Stimulated activated CD4-positive, alpha-beta T cell treated with anti-CD3 and anti-CD28 coated beads, Interleukin-12 subunit alpha, Interleukin-12 subunit beta, amount 100 ng/mL, for 24 hours (primary cell): ENCODE measurements around the gene SNIP1.
A peak's percentile ranks its signal among the peaks of the same experiment; 100 is the strongest.
"Not testable (repeated sequence)": the region's sequence is repeated elsewhere in the genome, so short reads cannot be mapped to it uniquely, and the experiment has no call there.

Experiments
- DNase-seq, 2 experiments: peaks; one replicate each; pipeline ENCODE4 v3.0.0-alpha.2; 2020; ENCODE audit warnings: low read depth in 2 of 2

The SNIP1 gene

DNA sequence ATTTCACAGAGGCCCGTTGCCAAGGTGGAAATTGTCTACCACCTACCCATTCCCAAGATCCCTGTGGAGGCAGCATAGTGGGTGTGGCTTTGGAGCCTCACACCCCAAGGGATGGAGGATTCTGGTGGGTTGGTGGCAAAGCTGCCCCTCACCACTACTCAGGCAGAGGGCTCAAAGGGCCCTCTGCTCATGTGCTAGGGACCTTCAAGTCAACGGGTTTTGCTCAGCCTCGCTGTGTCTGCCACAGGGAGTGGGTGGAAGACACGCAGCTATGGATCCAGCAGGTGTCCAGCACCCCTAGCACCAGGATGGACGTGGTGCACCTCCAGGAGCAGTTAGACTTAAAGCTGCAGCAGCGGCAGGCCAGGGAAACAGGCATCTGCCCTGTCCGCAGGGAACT lies 5.0 kb upstream of the SNIP1 start:
- no peak for DNase-seq

DNA sequence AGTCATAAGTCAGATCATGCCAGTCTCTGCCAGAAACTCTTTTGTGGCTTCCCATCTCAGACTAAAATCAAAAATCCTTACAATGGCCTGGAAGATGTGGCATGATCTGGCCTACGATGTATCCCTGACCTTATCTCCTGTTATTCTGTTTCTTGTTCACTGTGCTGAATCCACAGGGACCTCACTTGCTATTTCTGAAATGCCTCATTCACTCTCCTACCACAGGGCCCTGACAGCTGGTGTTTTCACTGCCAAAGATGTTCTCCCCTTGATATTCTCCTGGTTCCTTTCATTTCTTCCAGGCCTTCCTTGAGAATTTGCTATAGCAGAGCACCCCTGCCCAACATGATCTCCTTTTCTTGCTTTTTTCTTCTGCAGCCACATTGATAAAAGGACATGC lies 4.3 kb upstream of the SNIP1 start:
- no peak for DNase-seq

DNA sequence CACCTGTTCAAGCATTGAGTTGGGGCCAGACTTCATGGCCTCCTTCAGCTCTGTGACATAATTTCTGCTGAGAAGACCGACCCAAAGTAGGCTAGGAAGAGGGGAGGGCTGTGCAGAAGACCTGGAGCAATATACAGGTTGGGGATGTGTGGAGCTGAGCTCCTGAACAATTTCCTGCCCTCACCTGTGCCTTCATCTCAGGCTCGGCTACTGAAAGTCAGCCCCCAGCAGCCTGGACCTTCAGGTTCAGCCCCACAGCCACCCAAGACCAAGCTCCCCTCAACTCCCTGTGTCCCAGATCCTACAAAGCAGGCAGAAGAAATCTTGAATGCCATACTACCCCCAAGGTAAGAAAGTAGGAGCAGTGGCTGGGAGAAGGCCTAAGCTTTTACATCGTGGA lies 3.3 kb upstream of the SNIP1 start:
- DNase-seq = no peak

DNA sequence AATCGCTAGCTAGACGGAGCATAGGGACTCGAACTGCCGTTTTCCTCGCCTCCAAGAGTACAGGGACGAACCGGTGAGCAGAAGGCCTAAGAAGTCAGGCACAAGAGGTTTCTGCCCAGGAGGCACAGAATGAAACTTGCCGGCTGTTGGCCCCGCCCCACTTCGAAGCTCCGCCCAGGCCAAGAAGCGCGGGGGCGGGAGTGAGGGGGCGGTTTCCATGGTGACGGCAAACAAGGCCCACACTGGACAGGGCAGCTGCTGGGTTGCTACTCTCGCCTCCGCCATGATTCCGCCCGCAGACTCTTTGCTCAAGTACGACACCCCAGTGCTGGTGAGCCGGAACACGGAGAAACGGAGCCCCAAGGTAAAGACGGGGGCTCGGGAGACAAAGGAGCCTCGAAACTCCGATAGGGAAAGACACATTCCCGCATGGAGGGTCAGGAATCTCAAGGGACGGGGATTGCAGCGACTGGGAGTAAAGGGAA lies 2.7 kb upstream of the SNIP1 start, which contains the start of gene DNALI1:
Gene DNALI1, plus strand, starts transcription at position 229 of the 485 bp plus-strand sequence. Its CDS starts 55 bp downstream, at position 284.
- no peak for DNase-seq

DNA sequence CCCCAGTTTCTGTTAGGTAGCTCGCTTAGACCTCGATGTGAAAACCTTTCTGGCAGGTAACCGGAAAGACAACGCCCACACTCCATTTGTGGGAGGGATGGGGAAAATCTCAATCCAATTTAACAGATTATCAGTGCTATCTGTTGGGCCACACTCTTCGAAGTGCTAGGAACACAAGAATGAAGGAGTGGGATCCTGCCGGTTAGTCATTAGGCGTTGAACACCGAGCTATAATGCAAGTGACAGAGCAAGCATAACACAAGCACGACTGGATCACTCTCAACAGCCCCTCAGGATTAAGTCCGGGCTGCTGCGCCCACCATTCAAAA lies 531 bp downstream of the SNIP1 start:
- DNase-seq = no peak

DNA sequence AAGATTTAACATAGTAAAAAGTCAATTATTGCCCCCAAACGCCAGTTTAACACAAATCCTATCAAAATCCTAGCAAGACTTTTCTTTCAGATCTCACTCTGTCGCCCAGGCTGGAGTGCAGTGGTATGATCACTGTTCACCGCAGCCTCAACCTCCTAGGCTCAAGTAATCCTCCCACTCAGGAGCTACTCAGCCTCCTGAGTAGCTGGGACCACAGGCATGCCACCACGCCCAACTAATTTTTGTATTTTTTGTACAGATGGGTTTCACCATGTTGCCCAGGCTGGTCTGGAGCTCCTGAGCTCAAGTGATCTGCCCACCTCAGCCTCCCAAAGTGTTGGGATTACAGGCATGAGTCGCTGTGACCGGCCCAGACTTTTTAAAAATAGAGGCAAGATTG lies 4.8 kb downstream of the SNIP1 start:
- no peak for DNase-seq

DNA sequence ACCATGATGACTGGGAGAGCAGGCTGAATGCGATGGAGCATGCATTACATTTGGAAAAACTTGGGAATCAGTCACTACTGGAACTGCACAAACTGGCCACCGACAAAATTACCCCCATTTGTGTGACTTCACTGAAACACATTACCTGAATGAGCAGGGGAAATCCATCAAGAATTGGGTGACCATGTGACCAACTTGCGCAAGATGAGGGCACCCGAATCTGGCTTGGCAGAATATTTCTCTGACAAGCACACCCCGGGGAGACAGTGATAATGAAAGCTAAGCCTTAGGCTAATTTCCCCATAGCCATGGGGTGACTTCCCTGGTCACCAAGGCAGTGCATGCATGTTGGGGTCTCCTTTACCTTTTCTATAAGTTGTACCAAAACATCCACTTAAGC lies 9.1 kb downstream of the SNIP1 start:
- DNase-seq = no peak

DNA sequence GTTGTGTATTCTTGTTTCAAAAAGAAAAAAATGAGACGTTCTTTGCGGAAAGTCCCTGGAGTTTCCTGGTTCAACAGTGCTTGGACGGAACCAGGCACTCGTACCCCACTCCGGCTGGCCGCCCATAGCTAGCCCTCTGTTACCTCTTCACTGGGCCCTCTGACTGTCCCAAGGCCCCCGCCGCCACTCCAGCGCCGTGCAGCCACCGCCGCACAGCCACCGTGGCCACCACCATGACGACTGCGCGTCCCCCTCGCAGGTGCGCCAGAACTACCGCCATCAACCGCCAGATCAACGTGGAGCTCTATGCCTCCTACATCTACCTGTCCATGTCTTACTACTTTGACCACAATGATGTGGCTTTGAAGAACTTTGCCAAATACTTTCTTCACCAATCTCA lies 9.6 kb downstream of the SNIP1 start:
- DNase-seq = no peak

DNA sequence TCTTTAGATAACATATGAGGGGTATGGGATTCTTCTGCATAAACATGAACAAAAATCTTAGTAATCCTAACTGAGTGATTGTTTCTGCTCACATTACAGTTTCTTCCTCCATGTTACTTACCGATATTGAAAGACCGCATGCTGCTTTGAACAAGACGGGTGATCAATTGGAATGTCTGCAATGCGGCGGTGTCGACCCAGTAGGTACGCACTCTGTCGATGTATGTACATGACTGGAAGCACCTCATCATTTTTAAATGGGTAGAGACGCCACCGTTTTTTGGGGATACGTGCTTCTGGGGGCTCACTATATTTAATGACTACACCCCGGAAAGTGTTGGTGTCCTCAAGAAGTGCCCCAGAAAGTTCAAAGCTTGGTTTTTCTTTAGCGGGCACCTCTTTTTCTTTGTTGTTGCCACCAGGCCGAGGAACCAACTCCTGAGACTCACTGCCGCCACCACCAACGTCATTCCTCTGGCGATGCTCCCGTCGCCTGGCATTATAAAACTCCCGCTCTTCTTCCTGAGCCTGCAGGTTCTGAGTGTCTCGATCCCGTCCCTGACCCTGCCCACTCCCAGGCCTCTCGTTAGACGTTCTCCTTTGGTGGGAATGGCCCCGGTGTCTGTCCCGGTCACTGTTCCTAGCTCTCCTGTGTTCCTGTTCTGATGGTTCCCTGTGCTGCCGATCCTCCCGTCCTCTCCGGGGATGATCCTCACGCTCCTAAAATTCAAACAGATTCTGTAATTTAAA lies 13.9 kb downstream of the SNIP1 start:
- DNase-seq = no peak

DNA sequence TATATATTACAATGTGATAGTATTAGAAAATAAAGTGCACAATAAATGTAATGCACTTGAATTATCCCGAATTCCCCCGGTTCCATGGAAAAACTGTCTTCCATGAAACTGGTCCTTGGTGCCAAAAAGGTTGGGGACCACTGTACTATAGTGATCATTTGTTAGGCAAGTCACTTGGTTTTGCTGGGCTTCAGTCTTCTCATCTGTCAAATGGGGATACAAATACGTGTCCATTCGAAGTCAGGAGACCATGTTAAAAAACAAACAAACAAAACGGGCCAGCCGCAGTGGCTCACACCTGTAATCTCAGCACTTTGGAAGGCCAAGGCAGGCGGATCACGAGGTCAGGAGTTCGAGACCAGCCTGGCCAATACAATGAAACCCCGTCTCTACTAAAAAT lies 14.9 kb downstream of the SNIP1 start:
- DNase-seq = not testable (repeated sequence)

DNA sequence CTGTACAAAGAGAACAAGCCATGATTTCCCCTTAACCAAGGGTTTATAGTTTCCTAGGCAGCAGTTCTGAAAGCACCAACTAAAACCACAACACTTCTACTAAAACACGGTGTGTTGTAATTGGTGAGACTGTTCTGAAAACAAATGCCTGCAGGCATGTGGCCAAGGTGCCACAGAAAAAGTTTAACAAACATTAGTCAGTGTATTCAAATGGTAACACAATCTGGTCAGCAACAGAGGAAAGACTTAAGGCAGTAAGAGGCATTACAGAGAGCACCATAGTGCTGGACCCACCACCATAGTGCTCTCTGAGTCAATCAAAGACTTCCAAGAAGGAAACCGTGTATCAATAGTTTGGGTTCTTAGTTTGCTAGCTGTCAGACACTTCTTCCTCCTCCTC lies 16.7 kb downstream of the SNIP1 start:
- no peak for DNase-seq

DNA sequence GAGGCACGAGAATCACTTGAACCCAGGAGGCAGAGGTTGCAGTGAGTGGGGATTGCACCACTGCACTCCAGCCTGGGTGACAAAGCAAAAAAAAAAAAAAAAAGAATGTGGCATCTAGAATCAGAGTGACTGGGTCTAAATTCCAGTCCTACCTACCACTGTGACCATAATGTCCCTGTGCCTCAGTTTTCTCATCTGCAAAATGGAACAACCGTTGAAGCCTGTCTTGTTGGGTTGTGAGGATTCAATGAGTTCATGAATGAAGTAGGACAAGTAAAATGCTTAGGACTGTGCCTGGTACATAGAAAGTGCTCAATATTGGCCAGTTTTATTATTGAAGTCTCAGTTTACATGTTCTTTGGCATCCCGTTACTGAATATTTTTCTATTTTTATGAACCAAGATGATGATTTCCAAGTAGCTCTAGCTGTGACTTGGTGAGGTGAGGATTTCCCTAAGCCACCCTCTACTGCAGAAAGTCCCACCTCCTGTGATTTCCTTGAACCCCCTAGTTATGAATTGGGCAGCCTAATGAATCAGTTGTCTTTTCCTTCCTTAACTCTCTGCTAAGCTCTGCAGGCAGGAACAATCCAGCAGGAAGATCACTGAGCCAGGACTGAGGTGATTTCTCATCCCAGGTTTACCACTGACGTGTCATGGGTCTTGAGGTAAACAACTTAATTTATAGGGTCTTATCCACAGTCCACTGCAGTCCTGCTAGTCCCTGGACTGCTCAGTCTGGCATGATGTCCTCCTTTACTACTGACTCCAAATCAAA lies 20.6 kb downstream of the SNIP1 start:
- DNase-seq = no peak

DNA sequence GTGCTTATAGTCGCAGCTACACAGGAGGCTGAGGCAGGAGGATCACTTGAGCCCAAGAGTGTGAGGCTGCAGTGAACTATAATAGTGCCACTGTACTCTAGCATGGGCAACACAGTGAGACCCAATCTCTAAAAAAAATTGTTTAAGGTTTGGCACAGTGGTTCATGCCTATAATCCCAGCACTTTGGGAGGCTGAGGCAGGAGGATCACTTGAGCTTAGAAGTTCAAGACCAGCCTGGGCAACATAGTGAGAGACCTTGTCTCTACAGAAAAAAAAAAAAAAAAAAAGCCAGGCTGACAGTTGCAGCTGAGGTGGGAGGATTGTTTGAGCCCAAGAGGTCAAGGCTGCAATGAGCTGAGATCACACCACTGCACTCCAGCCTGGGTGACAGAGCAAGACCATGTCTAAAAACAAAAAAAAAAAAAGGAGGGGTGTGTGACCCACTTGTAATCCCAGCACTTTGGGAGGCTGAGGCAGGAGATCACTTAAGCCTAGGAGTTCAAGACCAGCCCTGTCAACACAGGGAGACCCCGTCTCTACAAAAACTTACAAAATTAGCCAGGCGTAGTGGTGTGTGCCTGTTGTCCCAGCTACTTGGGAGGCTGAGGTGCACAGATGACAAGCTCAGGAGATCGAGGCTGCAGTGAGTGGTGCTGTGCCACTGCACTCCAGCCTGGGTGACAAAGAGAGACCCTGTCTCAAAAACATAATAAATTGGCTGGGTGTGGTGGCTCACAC lies 21.5 kb downstream of the SNIP1 start:
- DNase-seq = not testable (repeated sequence)

DNA sequence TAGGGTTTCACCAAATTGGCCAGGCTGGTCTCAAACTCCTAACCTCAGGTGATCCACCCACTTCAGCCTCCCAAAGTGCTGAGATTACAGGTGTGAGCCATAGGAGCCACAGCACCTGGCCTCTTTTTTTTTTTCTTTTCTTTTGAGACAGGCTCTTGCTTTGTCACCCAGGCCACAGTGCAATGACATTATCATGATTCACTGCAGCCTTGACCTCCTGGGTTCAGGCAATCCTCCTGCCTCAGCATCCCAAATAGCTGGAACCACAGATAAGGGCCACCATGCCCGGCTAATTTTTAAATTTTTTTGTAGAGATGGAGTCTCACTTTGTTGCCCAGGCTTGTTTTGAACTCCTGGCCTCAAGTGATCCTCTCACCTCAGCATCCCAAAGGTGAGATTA lies 24.2 kb downstream of the SNIP1 start:
- not testable (repeated sequence) for DNase-seq

DNA sequence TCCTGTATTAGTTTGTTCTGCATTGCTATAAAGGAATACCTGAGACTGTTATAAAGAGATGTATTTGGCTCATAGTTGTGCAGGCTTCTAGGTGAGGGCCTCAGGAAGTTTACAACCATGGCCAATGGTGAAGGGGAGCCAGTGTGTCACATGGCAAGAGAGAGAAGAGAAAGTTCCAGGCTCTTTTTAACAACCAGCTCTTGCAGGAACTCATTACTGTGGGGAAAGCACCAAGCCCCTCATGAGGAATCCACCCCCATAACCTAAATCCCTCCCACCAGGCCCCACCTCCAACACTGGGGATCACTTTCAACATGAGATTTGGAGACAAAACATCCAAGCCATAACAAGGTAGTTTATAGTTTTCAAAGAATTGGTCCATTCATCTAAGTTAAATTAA lies 34.5 kb downstream of the SNIP1 start:
- no peak for DNase-seq

DNA sequence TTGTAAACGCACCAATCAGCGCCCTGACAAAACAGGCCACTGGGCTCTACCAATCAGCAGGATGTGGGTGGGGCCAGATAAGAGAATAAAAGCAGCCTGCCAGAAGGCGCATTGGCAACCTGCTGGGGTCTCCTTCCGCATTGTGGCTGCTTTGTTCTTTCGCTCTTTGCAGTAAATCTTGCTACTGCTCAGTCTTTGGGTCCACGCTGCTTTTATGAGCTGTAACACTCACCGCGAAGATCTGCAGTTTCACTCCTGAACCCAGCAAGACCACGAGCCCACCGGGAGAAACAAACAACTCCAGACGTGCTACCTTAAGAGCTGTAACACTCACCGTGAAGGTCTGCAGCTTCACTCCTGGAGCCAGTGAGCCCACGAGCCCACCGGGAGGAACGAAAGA lies 35.2 kb downstream of the SNIP1 start:
- peak in 1 of 2 experiments; percentile 5 for DNase-seq

DNA sequence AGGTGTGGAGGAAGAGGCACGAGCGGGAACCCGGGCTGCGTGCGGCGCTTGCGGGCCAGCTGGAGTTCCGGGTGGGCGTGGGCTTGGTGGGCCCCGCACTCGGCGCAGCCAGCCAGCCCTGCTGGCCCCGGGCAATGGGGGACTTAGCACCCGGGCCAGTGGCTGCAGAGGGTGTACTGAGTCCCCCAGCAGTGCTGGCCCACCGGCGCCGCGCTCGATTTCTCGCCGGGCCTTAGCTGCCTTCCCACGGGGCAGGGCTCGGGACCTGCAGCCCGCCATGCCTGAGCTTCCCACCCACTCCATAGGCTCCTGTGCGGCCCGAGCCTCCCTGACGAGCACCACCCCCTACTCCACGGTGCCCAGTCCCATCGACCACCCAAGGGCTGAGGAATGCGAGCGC lies 35.9 kb downstream of the SNIP1 start:
- DNase-seq = not testable (repeated sequence)

DNA sequence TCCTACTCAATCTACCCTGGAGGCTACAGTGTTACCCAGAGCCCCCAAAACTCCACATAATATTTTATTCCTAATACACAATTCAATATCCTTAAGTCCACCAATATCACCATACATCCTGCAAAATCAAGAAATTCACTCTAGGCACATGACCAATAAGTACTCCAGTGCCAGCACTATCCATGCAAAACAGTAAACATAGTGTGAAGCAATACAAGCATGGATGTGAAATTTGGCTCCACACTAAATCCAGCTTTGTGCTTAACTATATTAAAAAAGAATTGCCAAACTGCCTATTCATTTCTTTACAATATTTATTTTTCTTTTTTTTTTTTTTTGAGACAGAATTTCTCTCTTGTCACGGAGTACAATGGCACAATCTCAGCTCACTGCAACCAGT lies 36.5 kb downstream of the SNIP1 start:
- no peak for DNase-seq

DNA sequence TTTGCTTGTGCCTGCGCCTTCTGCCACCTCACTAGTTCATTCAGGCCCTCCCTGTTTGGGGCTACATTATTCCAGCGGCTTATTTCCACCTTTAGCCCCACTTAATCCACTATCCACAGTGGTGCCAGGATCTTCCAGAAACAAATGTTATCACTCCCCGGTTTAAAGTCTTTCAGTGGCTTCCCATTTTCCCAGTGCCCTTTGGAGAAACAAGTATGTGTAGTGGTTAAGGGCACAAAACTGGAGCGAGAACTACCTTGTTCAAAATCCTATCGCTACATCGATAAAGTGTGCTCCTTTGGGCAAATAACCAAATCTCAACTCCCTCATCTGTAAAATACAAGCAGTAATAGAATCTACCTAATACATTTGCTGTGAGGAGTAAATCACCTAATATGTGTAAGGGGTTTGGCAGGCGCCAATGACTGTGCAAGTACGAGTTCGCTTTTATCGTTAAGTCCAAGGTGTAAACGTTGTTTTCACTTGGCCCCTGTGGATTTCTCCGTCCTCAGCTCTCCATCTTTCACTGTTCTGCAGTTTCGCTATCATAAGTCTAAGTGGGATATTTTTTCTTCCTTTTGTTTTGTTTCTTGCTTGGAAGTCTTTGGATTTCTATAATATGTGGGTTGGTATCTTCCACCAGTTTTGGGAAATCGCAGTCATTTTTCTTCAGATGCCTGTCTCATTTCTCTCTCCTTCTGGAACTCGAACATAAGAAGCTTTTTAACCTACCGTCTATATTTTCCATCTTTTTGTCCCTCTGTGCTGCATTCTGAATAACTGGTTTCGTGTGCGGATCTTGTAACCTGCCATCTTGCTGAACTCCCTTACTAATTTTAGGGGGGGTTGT lies 38.7 kb downstream of the SNIP1 start:
- DNase-seq = no peak

DNA sequence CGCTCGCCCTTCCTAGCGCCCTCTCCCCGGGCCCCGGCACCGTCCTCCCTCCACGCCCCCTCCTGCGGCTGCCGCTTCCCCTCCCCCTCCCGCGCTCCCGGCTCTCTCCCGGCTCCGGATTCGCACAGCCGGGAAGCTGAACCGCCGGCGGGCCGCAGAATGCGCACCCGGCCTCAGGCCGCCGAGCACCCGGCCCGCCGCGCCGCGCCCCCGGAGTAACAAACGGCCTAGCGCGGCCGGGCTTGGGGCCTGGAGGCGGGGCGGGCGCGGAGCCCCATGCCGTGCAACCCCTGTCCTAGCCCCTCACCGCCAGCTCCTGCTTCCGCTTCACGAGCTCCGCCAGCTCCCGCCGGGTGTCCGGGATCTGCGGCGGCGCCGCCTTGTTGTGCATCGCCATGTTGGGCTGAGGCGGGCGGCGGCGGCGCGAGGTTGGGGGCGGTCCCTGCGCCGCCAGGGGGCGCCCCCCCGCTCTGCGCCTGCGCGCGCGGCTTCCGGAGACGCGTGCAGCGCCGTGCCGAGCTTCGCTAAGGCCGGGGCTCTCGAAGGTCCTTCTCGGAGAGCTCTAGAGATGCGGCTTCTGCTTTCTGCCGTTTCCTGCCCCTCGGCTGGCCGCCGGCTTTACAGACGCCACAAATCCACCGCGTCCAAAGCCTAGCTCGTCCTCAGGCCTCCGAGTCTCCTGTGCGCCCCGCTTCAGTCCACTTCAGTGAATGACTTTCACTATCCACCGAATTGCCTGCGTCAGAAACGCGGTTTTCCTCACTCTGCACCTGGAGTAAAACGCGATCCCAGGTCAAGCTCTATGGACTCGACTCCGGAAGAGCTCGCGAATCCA lies 39.5 kb downstream of the SNIP1 start, which contains the start of gene MEAF6:
Gene MEAF6, minus strand, starts transcription at position 417 of the 835 bp plus-strand sequence. Its CDS starts 20 bp downstream, at position 397.
- DNase-seq = peak; percentile 59 to 69
